ENCODE data around the gene MAP2K5.

The MAP2K5 gene

GRCh38 chr15:67746450-67746849, 203.9 kb downstream of the MAP2K5 start:
- H3K4me3 ChIP-seq (ENCODE audit: low read depth, low read length), result no peak overlapping the region

GRCh38 chr15:67747921-67748320, 205.4 kb downstream of the MAP2K5 start:
- H3K4me3 ChIP-seq (ENCODE audit: low read depth, low read length), result no peak overlapping the region

GRCh38 chr15:67750371-67750770, 207.9 kb downstream of the MAP2K5 start:
- H3K4me3 ChIP-seq (ENCODE audit: low read depth, low read length), result no peak overlapping the region

GRCh38 chr15:67753891-67754290, 211.4 kb downstream of the MAP2K5 start:
- H3K4me3 ChIP-seq (ENCODE audit: low read depth, low read length), result no peak overlapping the region

GRCh38 chr15:67755264-67755663, 212.8 kb downstream of the MAP2K5 start:
- no peak overlapping the region for H3K4me3 ChIP-seq (ENCODE audit: low read depth, low read length)

- H3K4me3 ChIP-seq (ENCODE audit: low read depth, low read length), result no peak overlapping the region
These were observed 213.4 kb downstream of the MAP2K5 start for GRCh38 chr15:67755936-67756335.

GRCh38 chr15:67758619-67759300, 216.3 kb downstream of the MAP2K5 start:
- H3K4me3 ChIP-seq (ENCODE audit: low read depth, low read length), result no peak overlapping the region

GRCh38 chr15:67760901-67761300, 218.4 kb downstream of the MAP2K5 start:
- no peak overlapping the region for H3K4me3 ChIP-seq (ENCODE audit: low read depth, low read length)

- H3K4me3 ChIP-seq (ENCODE audit: low read depth, low read length), result no peak overlapping the region
These were observed 218.8 kb downstream of the MAP2K5 start for GRCh38 chr15:67761343-67761742.

- no peak overlapping the region for H3K4me3 ChIP-seq (ENCODE audit: low read depth, low read length)
These were observed 220.3 kb downstream of the MAP2K5 start for GRCh38 chr15:67762610-67763368.

GRCh38 chr15:67765701-67766100, 223.2 kb downstream of the MAP2K5 start:
- H3K4me3 ChIP-seq (ENCODE audit: low read depth, low read length), result no peak overlapping the region

GRCh38 chr15:67766968-67767367, 224.5 kb downstream of the MAP2K5 start:
- H3K4me3 ChIP-seq (ENCODE audit: low read depth, low read length), result no peak overlapping the region

GRCh38 chr15:67768313-67768977, 225.9 kb downstream of the MAP2K5 start:
- no peak overlapping the region for H3K4me3 ChIP-seq (ENCODE audit: low read depth, low read length)

GRCh38 chr15:67769497-67770357, 227.2 kb downstream of the MAP2K5 start:
- no peak overlapping the region for H3K4me3 ChIP-seq (ENCODE audit: low read depth, low read length)

- no peak overlapping the region for H3K4me3 ChIP-seq (ENCODE audit: low read depth, low read length)
These were observed 227.8 kb downstream of the MAP2K5 start for GRCh38 chr15:67770358-67770628.

GRCh38 chr15:67771189-67771800, 228.8 kb downstream of the MAP2K5 start:
- no peak overlapping the region for H3K4me3 ChIP-seq (ENCODE audit: low read depth, low read length)

GRCh38 chr15:67774626-67775025, 232.1 kb downstream of the MAP2K5 start:
- no peak overlapping the region for H3K4me3 ChIP-seq (ENCODE audit: low read depth, low read length)

GRCh38 chr15:67775250-67775649, 232.7 kb downstream of the MAP2K5 start:
- no peak overlapping the region for H3K4me3 ChIP-seq (ENCODE audit: low read depth, low read length)

GRCh38 chr15:67775998-67776397, 233.5 kb downstream of the MAP2K5 start:
- H3K4me3 ChIP-seq (ENCODE audit: low read depth, low read length), result no peak overlapping the region

- H3K4me3 ChIP-seq (ENCODE audit: low read depth, low read length), result no peak overlapping the region
These were observed 234.1 kb downstream of the MAP2K5 start for GRCh38 chr15:67776600-67776999.

GRCh38 chr15:67777071-67777470, 234.6 kb downstream of the MAP2K5 start:
- no peak overlapping the region for H3K4me3 ChIP-seq (ENCODE audit: low read depth, low read length)

All from iPS-11a (cell line).